ENCODE measurements around the gene MGRN1. TPM values are rescaled to one million over a fixed set of nuclear protein-coding genes. Genes with fewer than 3 reads are reported as not detected.

The MGRN1 gene
- total RNA-seq, 1 donor from 2014 or later, result 79.7 TPM

DNA sequence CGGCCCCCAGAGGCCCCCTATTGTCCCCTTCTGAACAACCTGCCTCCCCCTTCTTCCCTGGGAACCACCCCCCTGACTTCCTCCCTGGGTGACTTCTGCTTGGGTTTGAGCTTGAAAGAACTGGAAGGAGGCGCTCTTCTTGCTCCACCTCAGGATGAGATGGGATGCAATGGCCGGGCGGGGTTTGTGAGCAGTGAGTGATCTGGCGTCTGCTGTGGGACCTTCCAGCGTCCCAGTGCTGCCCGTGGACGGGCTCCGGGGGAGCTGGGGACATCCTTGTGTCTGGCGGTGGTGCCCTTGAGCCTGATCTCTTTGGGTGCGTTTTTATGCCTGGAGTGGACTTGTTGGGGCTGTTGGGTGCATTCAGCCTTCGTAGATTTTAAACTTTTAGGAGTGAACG lies 11.6 kb downstream of the MGRN1 start:
- Mint-ChIP-seq H3K36me3 (ENCODE audit: low read depth) (peaks cover 6% of the 10 kb centered on the region), H3K4me1 (peaks cover 7% of the 10 kb centered on the region), H3K27ac (ENCODE audit: unreplicated experiment) (no peak overlapping the region), H3K9me3 (peaks cover 4% of the 10 kb centered on the region), H3K27me3 (ENCODE audit: low read depth) (no peaks in the 10 kb centered on the region), H3K4me3 (no peak overlapping the region)
- DNase-seq (ENCODE audit: low read depth, low spot score), result no peak
- no peak for TF ChIP-seq CTCF (conservative IDR thresholded peaks at IDR 0.05)

DNA sequence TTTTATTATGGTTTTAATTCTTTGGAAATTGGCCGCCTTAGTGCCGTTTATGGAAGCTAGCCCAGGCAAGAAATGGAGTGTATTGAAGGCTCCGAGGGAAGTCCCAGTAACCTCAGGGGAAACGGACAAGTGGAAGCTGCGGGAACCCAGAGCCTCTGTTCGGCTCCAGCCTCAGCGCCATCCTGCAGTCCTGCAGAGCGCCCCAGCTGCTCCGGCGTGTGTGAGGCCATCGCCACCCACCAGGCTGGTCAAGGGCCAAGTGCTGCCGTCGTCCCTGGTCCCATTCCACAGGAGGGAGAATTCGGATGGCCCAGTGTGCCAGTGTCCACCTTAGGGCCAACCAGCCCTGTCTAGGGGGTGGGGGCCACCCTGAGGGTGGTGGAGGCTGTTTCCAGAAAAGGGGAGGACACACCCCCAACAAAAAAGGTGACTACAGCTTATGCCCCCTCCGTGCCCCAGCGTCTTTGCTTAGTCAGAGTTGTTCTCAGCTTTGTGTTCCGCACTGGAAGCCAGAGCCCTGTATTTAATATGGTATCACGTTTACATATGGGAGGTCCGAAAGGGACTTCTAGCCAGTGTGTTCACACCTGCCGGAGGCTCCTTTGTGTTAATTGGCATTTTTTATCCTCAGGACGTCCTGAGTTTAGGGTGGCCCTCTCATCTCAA lies 13.0 kb downstream of the MGRN1 start:
- H3K27me3 Mint-ChIP-seq (ENCODE audit: low read depth), result no peaks in the 10 kb centered on the region
- no peak overlapping the region for H3K27ac Mint-ChIP-seq (ENCODE audit: unreplicated experiment)
- peaks cover 7% of the 10 kb centered on the region for H3K4me1 Mint-ChIP-seq
- DNase-seq (ENCODE audit: low read depth, low spot score), result no peak
- H3K9me3 Mint-ChIP-seq, result no peaks in the 10 kb centered on the region
- no peak for TF ChIP-seq CTCF (conservative IDR thresholded peaks at IDR 0.05)
- no peak overlapping the region for H3K4me3 Mint-ChIP-seq
- no peaks in the 10 kb centered on the region for H3K36me3 Mint-ChIP-seq (ENCODE audit: low read depth)

- no peaks in the 10 kb centered on the region for H3K36me3 Mint-ChIP-seq (ENCODE audit: low read depth)
- no peaks in the 10 kb centered on the region for H3K9me3 Mint-ChIP-seq
- no peak for DNase-seq (ENCODE audit: low read depth, low spot score)
- TF ChIP-seq CTCF (conservative IDR thresholded peaks at IDR 0.05), result no peak
- H3K27ac Mint-ChIP-seq (ENCODE audit: unreplicated experiment), result peak overlapping the region; percentile 82
- H3K27me3 Mint-ChIP-seq (ENCODE audit: low read depth), result no peaks in the 10 kb centered on the region
- peaks cover 7% of the 10 kb centered on the region for H3K4me1 Mint-ChIP-seq
- H3K4me3 Mint-ChIP-seq, result no peak overlapping the region
Observed at GRCh38 chr16:4639899-4640509, 15.4 kb downstream of the MGRN1 start.

- TF ChIP-seq CTCF (conservative IDR thresholded peaks at IDR 0.05), result no peak
- H3K4me1 Mint-ChIP-seq, result peaks cover 7% of the 10 kb centered on the region
- H3K36me3 Mint-ChIP-seq (ENCODE audit: low read depth), result no peaks in the 10 kb centered on the region
- DNase-seq (ENCODE audit: low read depth, low spot score), result no peak
- H3K9me3 Mint-ChIP-seq, result no peaks in the 10 kb centered on the region
- no peak overlapping the region for H3K27ac Mint-ChIP-seq (ENCODE audit: unreplicated experiment)
- H3K27me3 Mint-ChIP-seq (ENCODE audit: low read depth), result no peaks in the 10 kb centered on the region
- no peak overlapping the region for H3K4me3 Mint-ChIP-seq
Observed at GRCh38 chr16:4640572-4641305, 16.1 kb downstream of the MGRN1 start.

GRCh38 chr16:4641306-4641687 lies 16.7 kb downstream of the MGRN1 start:
- Mint-ChIP-seq H3K4me1 (peaks cover 7% of the 10 kb centered on the region), H3K9me3 (no peaks in the 10 kb centered on the region), H3K27me3 (ENCODE audit: low read depth) (no peaks in the 10 kb centered on the region), H3K36me3 (ENCODE audit: low read depth) (no peaks in the 10 kb centered on the region), H3K4me3 (no peak overlapping the region), H3K27ac (ENCODE audit: unreplicated experiment) (no peak overlapping the region)
- DNase-seq (ENCODE audit: low read depth, low spot score), result no peak
- no peak for TF ChIP-seq CTCF (conservative IDR thresholded peaks at IDR 0.05)
